GM12872 (cell line): ENCODE data around the gene EHMT1.

Experiments used
- CTCF ChIP-seq: IDR thresholded peaks from 3 replicates; pipeline ENCODE4 v1.5.1; 2011; ENCODE audit warnings: low read depth, mild to moderate bottlenecking, low read length, moderate library complexity; ENCODE audit not compliant: insufficient read depth

Gene EHMT1

GRCh38 chr9:137721899-137722298 lies 103.1 kb downstream of the EHMT1 start:
- no peak for TF ChIP-seq CTCF

GRCh38 chr9:137722481-137722880 lies 103.7 kb downstream of the EHMT1 start:
- TF ChIP-seq CTCF: no peak

GRCh38 chr9:137723783-137724445 lies 105.1 kb downstream of the EHMT1 start:
- no peak for TF ChIP-seq CTCF

- TF ChIP-seq CTCF: no peak
Observed at GRCh38 chr9:137724818-137725240, 106.0 kb downstream of the EHMT1 start.

GRCh38 chr9:137725598-137725997 lies 106.8 kb downstream of the EHMT1 start:
- no peak for TF ChIP-seq CTCF

GRCh38 chr9:137726764-137727163 lies 108.0 kb downstream of the EHMT1 start:
- no peak for TF ChIP-seq CTCF

GRCh38 chr9:137727716-137728115 lies 108.9 kb downstream of the EHMT1 start:
- TF ChIP-seq CTCF: no peak
